NCI-H69 (cell line): ENCODE data around the gene ICA1L.
"Not testable (repeated sequence)": the region's sequence is repeated elsewhere in the genome, so short reads cannot be mapped to it uniquely, and the experiment has no call there.

Experiments used
- DNase-seq: peaks from one replicate; lab custom pipeline; 2025; lab: John Stamatoyannopoulos, UW

The ICA1L gene

GRCh38 chr2:202847693-202848524 is 23.7 kb downstream of the ICA1L start:
- no peak for DNase-seq

- DNase-seq, result no peak
Measured at GRCh38 chr2:202844656-202845055, 26.9 kb downstream of the ICA1L start.

- no peak for DNase-seq
Measured at GRCh38 chr2:202842690-202843089, 28.9 kb downstream of the ICA1L start.

GRCh38 chr2:202841090-202841867 is 30.3 kb downstream of the ICA1L start:
- DNase-seq, result no peak

- peak; percentile 81 for DNase-seq
Measured at GRCh38 chr2:202831242-202832220, 40.0 kb downstream of the ICA1L start.

GRCh38 chr2:202824901-202825300 is 46.7 kb downstream of the ICA1L start:
- DNase-seq, result no peak

GRCh38 chr2:202822411-202822810 is 49.2 kb downstream of the ICA1L start:
- DNase-seq, result peak; percentile 14

GRCh38 chr2:202821206-202822160 is 50.1 kb downstream of the ICA1L start:
- no peak for DNase-seq

GRCh38 chr2:202818321-202818720 is 53.2 kb downstream of the ICA1L start:
- DNase-seq, result no peak

GRCh38 chr2:202817771-202818170 is 53.8 kb downstream of the ICA1L start:
- DNase-seq, result no peak

- DNase-seq, result no peak
Measured at GRCh38 chr2:202815548-202816360, 55.8 kb downstream of the ICA1L start.

- no peak for DNase-seq
Measured at GRCh38 chr2:202814226-202814625, 57.3 kb downstream of the ICA1L start.

- DNase-seq, result no peak
Measured at GRCh38 chr2:202813387-202813786, 58.2 kb downstream of the ICA1L start.

- no peak for DNase-seq
Measured at GRCh38 chr2:202808754-202809153, 62.8 kb downstream of the ICA1L start.

- not testable (repeated sequence) for DNase-seq
Measured at GRCh38 chr2:202807431-202808138, 64.0 kb downstream of the ICA1L start.

GRCh38 chr2:202805911-202806310 is 65.7 kb downstream of the ICA1L start:
- not testable (repeated sequence) for DNase-seq

- no peak for DNase-seq
Measured at GRCh38 chr2:202797944-202798343, 73.6 kb downstream of the ICA1L start.

- DNase-seq, result no peak
Measured at GRCh38 chr2:202790676-202791075, 80.9 kb downstream of the ICA1L start.

- no peak for DNase-seq
Measured at GRCh38 chr2:202786842-202787241, 84.7 kb downstream of the ICA1L start.
